Measurements from ENCODE around the gene MAST3.

GRCh38 chr19:18196511-18196845 lies 98.9 kb downstream of the MAST3 start:
- TF ChIP-seq, protein P1, sequence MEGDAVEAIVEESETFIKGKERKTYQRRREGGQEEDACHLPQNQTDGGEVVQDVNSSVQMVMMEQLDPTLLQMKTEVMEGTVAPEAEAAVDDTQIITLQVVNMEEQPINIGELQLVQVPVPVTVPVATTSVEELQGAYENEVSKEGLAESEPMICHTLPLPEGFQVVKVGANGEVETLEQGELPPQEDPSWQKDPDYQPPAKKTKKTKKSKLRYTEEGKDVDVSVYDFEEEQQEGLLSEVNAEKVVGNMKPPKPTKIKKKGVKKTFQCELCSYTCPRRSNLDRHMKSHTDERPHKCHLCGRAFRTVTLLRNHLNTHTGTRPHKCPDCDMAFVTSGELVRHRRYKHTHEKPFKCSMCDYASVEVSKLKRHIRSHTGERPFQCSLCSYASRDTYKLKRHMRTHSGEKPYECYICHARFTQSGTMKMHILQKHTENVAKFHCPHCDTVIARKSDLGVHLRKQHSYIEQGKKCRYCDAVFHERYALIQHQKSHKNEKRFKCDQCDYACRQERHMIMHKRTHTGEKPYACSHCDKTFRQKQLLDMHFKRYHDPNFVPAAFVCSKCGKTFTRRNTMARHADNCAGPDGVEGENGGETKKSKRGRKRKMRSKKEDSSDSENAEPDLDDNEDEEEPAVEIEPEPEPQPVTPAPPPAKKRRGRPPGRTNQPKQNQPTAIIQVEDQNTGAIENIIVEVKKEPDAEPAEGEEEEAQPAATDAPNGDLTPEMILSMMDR (conservative IDR thresholded peaks at IDR 0.05 in 1 of 2, IDR thresholded peaks at IDR 0.05 in 1 of 2; ENCODE audit: extremely low read depth in 1 of 2, insufficient read depth in 1 of 2, low read depth in 1 of 2, low read length in 2 of 2), result no peak
- no peak for TF ChIP-seq EZH2 (IDR thresholded peaks at IDR 0.05; ENCODE audit: borderline replicate concordance, low read length)

All from mammary epithelial cell (primary cell).